Mononuclear cell (primary cell): ENCODE measurements around the gene ZNF385C. TPM values are rescaled to one million over a fixed set of nuclear protein-coding genes. Genes with fewer than 3 reads are reported as not detected.
A peak's percentile ranks its signal among the peaks of the same experiment; 100 is the strongest.

Experiments
- H3K27me3 ChIP-seq: 2 replicates; pipeline ENCODE4 v1.6.0; 2011; ENCODE audit warnings: low read length, control low read depth; ENCODE audit not compliant: insufficient read depth
- H3K4me1 ChIP-seq: 2 replicates; pipeline ENCODE4 v1.5.1; 2011; ENCODE audit warnings: mild to moderate bottlenecking, low read length, control low read depth; ENCODE audit not compliant: insufficient read depth
- H3K4me3 ChIP-seq: 2 replicates; pipeline ENCODE4 v1.5.1; 2011; ENCODE audit warnings: mild to moderate bottlenecking, low read length, moderate library complexity
- H3K9me3 ChIP-seq: 2 replicates; pipeline ENCODE4 v1.5.1; 2011; ENCODE audit warnings: low read depth, mild to moderate bottlenecking, control low read depth, low read length
- total RNA-seq: library from RNA; depleted of rRNA; stranded (reverse); fragments of >200 nt; gene quantifications from one replicate; pipeline ENCODE4 v1.2.3, GENCODE V29; 2012

ZNF385C gene
- total RNA-seq, 1 donor, result 0.10 TPM

DNA sequence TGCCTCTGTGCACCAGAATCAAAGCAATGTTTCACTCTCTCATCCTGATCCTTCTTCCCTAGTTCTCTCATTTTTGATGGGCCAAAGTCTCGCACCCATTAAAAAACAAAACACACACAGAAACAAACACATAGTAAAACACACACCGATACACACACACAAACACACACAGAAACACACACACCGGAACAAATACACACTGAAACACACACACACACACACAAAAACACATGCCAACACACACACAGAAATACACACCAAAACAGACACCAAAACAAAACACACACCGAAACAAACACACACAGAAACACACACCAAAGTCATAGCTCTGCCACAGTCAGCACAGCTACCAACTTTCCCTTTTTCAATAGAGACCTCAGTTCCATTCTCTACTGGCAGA, 33.0 kb upstream of the ZNF385C start:
- Histone ChIP-seq H3K4me1 (peaks cover 60% of the 10 kb centered on the region), H3K27me3 (no peaks in the 10 kb centered on the region), H3K9me3 (no peaks in the 10 kb centered on the region), H3K4me3 (no peak overlapping the region)

DNA sequence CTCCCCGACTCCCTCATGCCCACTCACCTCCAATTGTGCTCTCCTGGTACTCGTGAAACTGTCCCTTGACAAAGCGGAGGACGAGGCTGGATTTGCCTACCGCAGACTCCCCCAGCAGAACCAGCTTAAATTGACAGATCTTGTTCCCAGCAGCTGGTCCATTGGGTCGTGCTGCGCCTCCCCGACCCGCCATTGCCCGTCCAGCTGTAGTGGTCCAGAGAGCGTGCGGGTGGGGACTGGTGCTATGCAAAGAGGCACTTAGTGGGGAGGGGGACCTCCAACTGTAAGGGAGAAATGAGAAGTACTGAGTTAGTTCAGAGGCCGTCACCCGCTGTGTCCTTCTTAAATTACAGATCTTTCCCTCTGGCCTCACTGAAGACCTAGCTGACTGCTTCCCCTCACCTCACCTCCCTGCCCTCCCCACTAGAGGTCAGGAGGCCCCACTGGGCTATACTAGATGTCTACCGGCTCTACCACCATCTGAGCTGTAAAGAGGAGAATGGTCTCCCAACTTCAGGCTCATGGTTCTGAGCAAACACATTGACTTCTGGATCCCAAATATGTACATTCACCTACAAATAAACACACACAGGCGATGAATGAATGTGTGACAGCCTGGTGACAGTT, 32.1 kb upstream of the ZNF385C start:
- H3K9me3 ChIP-seq, result no peaks in the 10 kb centered on the region
- no peak overlapping the region for H3K4me3 ChIP-seq
- H3K4me1 ChIP-seq, result peaks cover 52% of the 10 kb centered on the region
- H3K27me3 ChIP-seq, result no peaks in the 10 kb centered on the region

DNA sequence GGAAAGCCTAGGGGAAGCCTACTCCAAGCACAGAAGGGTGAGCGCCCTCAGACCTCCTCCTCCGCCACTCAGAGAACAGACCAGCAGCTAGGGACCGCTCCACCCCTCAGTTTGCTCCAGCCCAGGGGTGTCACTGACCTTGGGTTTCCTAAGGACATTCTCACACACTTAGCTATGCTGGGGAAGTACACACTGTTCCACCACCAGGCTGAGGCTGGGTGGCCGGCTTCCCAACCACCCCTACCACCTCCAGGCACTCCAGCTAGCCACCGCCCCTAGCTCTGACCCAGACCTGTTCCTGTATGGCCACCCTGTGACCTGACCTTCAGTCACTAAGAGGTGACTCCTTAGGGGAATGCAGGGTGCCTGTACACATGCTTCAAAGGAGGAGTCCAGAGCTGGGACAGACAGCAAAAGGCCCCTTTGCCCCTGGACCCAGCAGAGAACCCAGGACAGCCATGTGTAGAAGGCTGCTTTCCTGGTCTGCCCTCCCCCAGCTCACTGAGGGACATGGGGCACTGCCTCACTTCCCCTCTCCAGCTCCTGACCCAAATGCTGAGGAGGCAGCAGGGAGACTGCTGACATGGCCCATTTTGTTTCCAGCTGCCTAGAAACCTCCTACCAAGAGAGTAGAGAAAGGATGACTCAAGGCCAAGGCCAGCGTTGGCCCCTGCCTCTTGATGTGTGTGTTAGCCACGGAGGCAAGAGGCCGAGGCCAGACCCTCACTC, 31.0 kb upstream of the ZNF385C start:
- no peak overlapping the region for H3K4me3 ChIP-seq
- H3K9me3 ChIP-seq, result no peaks in the 10 kb centered on the region
- peaks cover 40% of the 10 kb centered on the region for H3K4me1 ChIP-seq
- H3K27me3 ChIP-seq, result no peaks in the 10 kb centered on the region

- Histone ChIP-seq H3K4me1 (peaks cover 22% of the 10 kb centered on the region), H3K9me3 (no peaks in the 10 kb centered on the region), H3K27me3 (no peaks in the 10 kb centered on the region), H3K4me3 (no peak overlapping the region)
Measured at GRCh38 chr17:42127414-42127813, 29.1 kb upstream of the ZNF385C start.

- H3K4me1 ChIP-seq, result peaks cover 16% of the 10 kb centered on the region
- no peaks in the 10 kb centered on the region for H3K27me3 ChIP-seq
- no peak overlapping the region for H3K4me3 ChIP-seq
- H3K9me3 ChIP-seq, result no peaks in the 10 kb centered on the region
Measured at GRCh38 chr17:42126836-42127235, 28.6 kb upstream of the ZNF385C start.

GRCh38 chr17:42125565-42125964, 27.3 kb upstream of the ZNF385C start:
- no peaks in the 10 kb centered on the region for H3K27me3 ChIP-seq
- H3K9me3 ChIP-seq, result no peaks in the 10 kb centered on the region
- H3K4me3 ChIP-seq, result no peak overlapping the region
- peaks cover 10% of the 10 kb centered on the region for H3K4me1 ChIP-seq

- Histone ChIP-seq H3K4me1 (peaks cover 16% of the 10 kb centered on the region), H3K4me3 (no peak overlapping the region)
Measured at GRCh38 chr17:42124256-42124655, 26.0 kb upstream of the ZNF385C start.

DNA sequence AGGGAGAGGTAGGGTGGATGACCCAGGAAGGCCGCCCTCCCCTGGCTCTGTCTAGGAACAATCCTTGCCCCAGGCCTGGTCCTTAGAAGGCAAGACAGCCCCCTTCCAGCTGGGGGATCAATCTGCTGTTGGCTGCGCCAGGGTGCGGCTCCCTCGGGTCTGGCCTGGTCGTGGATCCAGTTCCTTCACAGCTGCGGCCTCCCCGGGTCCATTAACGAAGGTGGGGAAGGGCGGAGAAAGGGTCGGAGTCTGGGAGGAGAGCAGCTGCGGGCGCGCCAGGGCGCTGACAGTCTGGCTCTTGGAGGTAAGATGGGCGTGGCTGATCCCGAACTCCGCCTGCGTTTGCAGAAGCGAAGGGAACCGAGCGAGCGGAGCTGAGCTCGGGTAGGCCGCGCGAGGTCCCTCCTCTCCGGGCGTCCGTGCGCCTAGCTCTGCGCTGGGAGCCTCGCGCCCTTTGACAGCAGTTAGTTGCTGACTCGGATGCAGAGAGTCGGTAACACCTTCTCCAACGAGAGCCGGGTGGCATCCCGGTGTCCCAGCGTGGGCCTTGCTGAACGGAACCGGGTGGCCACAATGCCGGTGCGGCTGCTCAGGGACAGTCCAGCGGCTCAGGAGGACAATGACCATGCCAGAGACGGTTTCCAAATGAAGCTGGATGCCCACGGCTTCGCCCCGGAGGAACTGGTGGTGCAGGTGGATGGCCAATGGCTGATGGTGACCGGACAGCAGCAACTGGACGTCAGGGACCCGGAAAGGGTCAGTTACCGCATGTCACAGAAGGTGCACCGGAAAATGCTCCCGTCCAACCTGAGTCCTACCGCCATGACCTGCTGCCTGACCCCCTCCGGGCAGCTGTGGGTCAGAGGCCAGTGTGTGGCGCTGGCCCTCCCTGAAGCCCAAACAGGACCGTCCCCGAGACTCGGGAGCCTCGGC, 24.4 kb upstream of the ZNF385C start, which contains the start of gene HSPB9:
TSS of gene HSPB9 (plus strand) at position 434 of the 933 bp plus-strand sequence. CDS start at position 481, 47 bp downstream.
- H3K9me3 ChIP-seq, result no peaks in the 10 kb centered on the region
- no peak within 1 kb of the TSS for H3K4me3 ChIP-seq
- no peaks in the 10 kb centered on the region for H3K27me3 ChIP-seq
- H3K4me1 ChIP-seq, result peaks cover 16% of the 10 kb centered on the region

More at GRCh38 chr17:42124256-42124655, 26.0 kb upstream of the ZNF385C start:
- Histone ChIP-seq H3K27me3 (no peaks in the 10 kb centered on the region), H3K9me3 (no peaks in the 10 kb centered on the region)

GRCh38 chr17:42120770-42121769, 22.8 kb upstream of the ZNF385C start, which contains the start of gene KAT2A:
Gene KAT2A (minus strand): TSS chr17:42121367. CDS start chr17:42121304, 63 bp downstream.
- Histone ChIP-seq H3K4me3 (peak within 1 kb of the TSS; percentile 18), H3K27me3 (no peaks in the 10 kb centered on the region)

GRCh38 chr17:42120161-42120769, 22.0 kb upstream of the ZNF385C start:
- Histone ChIP-seq H3K4me3 (no peak overlapping the region), H3K9me3 (no peaks in the 10 kb centered on the region), H3K27me3 (no peaks in the 10 kb centered on the region), H3K4me1 (peaks cover 23% of the 10 kb centered on the region)

More at GRCh38 chr17:42120770-42121769, 22.8 kb upstream of the ZNF385C start, which contains the start of gene KAT2A:
- H3K4me1 ChIP-seq, result peaks cover 22% of the 10 kb centered on the region
- H3K9me3 ChIP-seq, result no peaks in the 10 kb centered on the region

DNA sequence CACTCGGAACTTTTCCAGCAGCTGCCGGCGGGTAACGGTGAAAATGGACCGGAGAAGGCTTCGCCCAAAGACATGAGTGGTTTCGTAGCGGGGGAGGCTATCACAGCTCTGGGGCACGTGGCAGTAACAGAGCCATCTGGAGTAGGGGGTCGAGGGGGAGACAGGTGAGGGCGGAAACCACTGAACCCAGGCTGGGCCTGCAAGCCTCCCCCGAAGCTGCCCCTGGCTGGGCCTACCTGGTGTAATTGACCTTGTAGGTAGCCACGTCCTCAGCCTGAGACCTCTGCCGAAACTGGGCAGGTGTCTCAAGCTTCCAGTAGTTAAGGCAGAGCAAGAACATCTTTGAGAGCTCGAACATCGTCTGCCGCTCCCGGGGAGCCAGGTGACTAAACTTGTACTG, 21.0 kb upstream of the ZNF385C start:
- Histone ChIP-seq H3K4me1 (peaks cover 23% of the 10 kb centered on the region), H3K4me3 (no peak overlapping the region), H3K27me3 (no peaks in the 10 kb centered on the region), H3K9me3 (no peaks in the 10 kb centered on the region)

DNA sequence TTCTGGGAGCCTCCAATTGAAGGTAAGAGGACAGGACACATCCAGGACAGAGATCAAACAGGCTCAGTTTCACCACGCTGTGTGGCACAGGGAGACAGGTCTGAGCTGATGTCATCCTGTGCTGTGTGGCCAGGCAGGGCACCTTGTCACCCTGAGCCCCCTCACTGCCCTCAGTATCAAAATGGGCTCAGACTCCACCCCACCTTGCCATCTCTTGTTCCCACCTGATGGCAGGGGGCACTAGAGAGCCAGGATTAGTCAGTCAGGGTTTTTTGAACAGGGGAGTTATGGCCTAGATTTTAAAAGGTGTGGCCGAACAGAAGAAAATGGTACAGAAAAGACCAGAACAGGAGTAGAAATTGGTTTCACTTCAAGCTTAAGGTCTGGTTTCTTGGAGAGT, 20.3 kb upstream of the ZNF385C start:
- H3K9me3 ChIP-seq, result no peaks in the 10 kb centered on the region
- no peak overlapping the region for H3K4me3 ChIP-seq
- peaks cover 23% of the 10 kb centered on the region for H3K4me1 ChIP-seq
- no peaks in the 10 kb centered on the region for H3K27me3 ChIP-seq

- H3K9me3 ChIP-seq, result no peaks in the 10 kb centered on the region
- H3K4me3 ChIP-seq, result no peak overlapping the region
- no peaks in the 10 kb centered on the region for H3K27me3 ChIP-seq
- peaks cover 26% of the 10 kb centered on the region for H3K4me1 ChIP-seq
Measured at GRCh38 chr17:42118126-42118510, 19.8 kb upstream of the ZNF385C start.
